GM03348 (cell line): ENCODE measurements around the gene DND1.
"Not testable (repeated sequence)": the region's sequence is repeated elsewhere in the genome, so short reads cannot be mapped to it uniquely, and the experiment has no call there.

Experiments used
- DNase-seq: peaks from one replicate; pipeline ENCODE4 v3.0.0; 2012; ENCODE audit warnings: low spot score

The DND1 gene

DNA sequence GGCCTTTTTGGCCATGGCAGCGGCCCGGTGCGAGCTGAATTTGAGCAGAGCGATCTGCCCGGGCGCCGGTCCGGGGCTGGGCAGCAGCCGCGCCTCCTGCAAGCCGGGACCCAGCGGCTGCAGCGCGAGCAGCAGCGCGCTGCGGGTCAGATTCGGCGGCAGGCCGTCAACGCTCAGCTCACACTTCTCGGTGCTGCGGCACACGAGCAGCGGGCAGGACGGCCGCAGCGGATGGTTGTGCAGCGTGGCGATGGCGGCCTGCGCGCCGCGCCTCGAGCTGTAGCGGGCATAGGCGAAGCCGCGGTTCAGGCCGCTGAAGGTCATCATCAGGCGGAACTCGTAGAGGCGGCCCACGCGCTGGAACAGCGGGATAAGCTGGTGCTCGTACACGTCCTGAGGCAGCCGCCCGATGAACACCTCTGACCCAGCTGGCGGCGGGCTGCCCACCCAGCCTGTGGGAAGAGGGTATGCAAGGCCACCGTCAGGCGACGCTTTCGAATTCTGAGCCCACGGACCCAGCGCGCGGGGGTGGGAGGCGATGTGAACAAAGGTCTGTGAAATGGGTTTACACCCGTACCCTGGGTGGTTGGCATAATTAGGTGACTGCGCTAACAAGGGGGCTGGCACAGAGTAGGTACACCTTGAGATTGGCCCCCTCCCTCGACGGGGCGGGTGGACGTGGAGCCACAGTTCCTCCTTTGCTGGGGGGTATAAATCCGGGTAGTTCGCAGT is 755 bp downstream of the DND1 start:
- no peak for DNase-seq

DNA sequence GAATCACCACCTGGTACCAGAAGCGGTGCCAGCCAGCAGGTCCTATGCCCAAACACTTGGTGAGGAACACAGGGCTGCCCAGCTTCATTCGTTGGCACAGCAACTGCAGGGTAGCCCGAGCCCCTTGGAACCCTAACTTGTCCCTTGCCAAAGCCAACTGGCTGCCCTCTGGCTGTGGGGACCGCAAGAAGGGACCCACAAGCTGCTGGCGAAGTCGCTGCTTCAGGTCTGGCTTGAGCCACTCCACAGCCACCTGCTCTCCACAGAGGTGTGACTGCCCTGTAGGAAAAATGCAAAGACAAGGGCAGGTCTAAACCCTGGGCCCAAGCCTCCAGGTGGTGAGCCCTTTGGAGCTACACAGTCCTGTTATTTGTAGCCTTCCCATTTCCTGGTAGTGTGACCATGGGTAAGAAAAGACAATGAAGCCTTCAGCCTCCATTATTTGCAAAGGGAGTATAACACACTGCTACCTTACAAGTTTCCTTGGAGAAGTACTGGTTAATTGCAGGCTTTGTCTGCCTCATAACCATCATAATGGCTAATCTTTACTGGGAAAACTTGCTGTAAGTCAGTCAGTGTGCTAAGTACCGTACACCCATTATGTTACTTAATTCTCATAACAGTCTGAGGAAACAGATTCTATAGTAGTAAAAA is 1.8 kb downstream of the DND1 start:
- no peak for DNase-seq

DNA sequence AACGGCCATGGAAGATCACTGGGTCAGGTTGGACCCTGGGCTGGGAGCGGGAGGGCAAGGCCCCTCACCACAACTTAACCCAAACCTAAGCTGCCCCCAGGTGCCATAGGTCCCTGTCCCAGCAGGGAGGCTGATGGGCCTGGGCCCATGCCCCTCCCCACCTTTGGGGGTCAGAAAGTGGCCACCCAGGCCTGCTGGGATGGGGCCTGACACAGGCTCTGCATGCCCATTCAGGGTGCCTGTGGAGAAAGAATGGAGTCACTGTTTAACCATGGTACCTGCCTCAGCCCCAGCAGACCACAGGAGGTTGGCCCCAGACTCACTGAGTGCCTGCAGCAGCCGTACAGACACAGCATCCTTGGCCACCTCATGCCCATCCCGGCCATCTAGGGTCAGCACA is 2.3 kb downstream of the DND1 start:
- DNase-seq, result not testable (repeated sequence)

DNA sequence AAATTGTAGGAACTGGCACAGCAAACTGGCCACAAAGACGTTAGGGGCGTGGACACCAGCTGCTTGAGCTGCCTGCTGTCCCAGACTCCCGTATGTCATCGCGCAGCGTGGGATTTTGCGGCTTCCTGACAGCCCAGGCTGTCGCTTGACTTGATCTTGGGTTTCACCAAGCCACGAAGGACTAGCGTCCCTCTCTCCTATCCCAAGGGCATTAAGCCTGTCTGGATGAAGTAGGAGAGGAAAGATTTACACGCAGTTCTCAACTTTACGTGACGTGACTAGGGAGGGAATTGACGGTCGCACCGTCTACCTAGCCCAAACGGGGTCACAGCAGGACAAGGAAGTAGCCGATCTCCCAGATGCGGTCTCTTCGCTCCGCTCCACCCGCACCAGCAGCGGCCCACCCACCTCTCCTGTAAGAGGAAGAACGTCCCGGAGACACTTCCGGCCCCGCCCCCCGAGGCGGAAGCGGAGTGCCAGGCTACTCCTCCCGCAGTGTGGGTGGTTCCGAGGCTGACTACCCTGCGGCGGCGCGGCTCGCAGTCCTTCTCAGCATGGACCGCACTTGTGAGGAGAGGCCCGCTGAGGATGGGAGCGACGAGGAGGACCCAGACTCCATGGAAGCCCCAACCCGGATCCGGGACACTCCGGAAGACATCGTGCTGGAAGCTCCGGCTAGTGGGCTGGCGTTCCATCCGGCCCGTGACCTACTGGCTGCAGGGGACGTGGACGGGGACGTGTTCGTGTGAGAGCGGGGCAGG is 8.8 kb downstream of the DND1 start, which contains the start of gene WDR55:
WDR55 (plus strand) TSS at position 546 of the 761 bp plus-strand sequence; CDS start at position 555, 9 bp downstream.
- peak; percentile 97 for DNase-seq

DNA sequence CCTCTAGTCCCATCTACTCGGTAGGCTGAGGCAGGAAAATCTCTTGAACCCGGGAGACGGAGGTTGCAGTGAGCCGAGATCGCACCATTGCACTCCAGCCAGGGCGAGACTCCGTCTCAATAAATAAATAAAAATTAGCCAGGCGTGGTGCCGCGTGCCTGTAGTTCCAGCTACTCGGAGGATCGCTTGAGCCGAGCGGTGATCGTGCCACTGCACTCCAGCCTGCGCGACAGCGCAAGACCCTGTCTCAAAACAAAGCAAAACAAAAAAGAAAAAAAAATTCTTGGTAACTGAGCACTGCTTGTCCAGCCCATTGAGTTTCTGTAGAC is 9.4 kb downstream of the DND1 start:
- DNase-seq, result no peak

DNA sequence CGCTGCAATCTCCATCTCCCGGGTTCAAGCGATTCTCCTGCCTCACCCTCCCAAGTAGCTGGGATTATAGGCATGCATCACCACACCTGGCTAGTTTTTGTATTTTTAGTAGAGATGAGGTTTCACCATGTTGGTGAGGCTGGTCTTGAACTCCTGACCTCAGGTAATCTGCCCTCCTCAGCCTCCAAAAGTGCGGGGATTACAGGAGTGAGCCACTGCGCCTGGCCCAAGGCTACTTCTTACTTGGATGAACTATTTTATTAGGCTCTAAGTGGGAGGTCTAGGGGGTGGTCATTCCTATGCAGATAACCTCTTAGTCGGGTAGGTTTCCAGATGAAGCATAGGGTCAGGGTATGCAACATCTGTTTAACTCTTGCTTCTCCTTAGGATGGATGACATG is 13.0 kb downstream of the DND1 start:
- DNase-seq, result not testable (repeated sequence)

DNA sequence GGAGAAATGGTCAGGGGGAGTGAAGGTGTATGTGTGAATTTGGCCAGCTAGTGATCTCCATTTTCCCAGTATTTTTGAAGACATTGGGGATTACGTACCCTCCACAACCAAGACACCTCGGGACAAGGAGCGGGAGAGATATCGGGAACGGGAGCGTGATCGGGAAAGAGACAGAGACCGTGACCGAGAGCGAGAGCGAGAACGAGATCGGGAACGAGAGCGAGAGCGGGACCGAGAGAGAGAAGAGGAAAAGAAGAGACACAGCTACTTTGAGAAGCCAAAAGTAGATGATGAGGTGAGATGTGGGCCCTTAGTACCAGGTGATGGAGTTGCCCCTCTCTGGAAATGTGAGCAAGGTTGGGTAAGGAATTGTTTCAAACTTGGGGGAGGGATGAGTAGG is 14.5 kb downstream of the DND1 start:
- no peak for DNase-seq

DNA sequence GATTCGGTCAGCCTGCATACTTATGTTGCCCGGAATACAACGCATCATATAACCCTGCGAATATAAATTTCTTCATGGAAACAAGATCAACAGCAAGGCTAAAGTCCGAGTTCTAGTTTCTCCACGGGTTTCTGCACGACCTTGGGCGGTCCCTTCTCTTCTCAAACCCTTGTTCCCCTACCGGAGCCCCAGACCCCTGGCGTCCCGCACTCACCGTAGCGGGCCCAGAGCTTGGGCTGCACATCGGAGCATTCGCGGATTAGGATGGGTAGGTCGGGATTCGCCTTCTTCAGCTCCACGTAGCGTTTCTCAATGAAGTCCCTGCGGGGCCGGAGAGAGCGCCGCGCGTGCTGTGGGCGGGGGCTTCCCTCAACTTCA is 26.3 kb downstream of the DND1 start:
- DNase-seq, result peak; percentile 20

DNA sequence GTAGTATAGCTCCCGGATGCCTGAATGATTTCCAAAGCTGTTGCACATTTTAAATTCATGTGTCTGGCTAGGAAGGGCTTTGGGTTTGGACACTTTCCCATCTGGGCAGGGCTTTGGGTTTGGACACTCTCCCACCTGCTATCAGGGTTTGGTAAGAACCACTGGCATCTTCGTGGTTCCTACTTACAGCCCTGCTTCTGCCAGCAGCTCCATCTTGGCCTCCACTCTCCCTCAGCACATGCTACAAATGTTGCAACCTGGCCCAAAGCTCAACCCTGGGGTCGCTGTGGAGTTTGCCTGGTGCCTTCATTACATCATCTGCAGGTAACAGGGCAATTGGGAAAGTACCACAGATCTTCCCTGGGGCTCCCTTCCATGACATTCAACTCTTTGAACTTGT is 30.7 kb downstream of the DND1 start:
- DNase-seq, result peak; percentile 50

DNA sequence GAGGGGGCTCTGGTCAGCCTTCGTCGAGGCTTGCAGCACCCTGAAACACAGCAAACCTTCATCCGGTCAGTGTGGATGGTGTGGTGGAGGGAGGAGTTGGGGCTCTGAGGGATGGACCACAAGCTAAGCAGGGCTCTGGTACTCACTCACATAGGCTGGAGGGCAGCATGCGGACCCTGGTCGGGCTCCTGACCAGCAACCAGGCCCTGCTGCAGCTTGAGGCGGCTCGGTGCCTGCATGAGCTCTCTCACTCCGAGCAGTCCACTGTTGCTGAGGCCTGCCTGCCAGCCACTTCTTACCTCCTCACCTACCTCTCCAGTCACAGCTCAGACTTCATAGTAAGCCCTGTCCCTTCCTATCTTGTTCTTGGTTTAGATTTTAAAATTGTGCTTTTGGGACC is 31.7 kb downstream of the DND1 start:
- no peak for DNase-seq

DNA sequence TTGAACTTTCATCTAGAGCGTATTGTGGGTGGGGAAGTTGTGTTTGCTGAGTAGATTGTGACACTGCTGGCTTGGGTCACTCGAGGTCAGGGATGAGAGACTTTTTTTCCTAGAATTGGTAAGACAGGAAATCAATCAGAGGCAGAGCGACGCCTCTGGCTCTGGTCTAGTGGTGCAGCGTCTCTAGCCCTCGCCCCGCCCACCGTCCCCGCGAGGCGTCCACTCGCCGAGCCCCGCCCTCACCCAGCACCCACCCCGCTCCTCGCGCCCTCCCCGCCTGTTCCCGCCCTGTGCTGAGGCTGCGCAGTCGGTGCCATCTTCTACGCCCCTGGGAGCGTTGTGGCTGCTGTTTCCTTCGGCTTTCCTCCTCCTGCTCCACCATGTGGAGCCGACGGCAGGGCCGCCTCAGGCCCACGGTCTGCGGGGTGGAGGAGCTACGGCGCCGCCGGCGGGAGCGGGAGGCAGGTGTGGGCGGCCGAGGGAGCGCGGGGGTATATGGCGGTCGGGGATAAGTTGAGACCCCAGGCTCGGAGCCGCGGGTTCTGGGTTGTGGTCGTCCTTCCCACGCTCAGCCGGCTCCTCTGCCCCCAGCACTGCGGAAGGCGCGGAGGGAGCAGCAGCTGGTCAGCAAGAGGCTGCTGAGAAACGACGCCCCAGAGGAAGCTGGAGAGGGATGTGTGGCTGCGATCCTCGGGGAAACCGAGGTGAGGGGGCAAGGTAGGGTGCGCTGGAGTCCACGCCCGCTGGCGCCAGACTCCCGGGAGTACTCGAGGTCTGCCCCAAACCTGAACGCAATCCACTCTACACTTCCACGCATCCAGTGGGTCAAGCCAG is 34.0 kb downstream of the DND1 start, which contains the start of gene TMCO6:
TMCO6 (plus strand) TSS at position 304 of the 834 bp plus-strand sequence; CDS start at position 381, 77 bp downstream.
- DNase-seq, result peak; percentile 100

DNA sequence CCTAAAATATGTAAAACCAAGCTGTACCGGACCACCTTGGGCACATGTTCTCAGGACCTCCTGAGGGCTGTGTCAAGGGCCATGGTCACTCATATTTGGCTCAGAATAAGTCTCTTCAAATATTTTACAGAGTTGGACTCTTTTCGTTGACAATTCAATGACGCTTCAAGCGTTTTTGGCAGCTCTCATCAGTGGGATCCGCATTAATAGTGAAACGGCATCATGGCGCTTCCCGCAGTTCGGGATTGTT is 34.6 kb downstream of the DND1 start:
- not testable (repeated sequence) for DNase-seq

DNA sequence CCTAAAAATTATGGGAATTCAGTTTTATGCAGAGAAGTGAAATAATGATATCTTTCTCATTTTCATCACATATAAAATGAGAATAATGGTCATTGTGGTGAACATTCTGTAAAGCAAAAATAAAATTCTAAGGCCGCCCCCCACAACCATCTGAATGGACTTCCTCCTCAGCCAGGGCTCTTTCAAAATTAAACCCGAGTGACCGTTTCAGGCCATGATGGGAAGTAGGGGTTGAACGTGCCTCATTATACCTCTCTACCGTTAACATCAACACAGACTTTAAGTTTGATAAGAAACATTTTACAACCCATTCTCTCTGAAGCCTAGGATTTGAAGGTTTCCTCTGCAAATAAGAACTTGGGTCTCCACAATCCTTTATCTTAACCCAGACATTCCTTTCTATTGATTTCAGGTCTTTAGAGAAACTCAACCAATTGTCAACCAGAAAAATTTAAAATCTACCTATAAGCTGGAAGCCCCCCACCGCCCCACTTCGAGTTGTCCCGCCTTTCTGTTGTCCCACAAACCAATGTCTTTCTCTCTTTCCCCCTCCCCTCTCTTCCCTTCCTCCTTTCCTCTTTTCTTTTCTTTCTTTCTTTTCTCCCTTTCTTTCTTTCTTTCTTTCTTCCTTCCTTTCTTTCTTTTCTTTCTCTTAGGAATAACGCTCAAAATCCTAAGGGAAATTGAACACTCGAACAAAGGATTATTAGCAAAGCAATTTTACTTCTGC is 35.8 kb downstream of the DND1 start:
- no peak for DNase-seq

DNA sequence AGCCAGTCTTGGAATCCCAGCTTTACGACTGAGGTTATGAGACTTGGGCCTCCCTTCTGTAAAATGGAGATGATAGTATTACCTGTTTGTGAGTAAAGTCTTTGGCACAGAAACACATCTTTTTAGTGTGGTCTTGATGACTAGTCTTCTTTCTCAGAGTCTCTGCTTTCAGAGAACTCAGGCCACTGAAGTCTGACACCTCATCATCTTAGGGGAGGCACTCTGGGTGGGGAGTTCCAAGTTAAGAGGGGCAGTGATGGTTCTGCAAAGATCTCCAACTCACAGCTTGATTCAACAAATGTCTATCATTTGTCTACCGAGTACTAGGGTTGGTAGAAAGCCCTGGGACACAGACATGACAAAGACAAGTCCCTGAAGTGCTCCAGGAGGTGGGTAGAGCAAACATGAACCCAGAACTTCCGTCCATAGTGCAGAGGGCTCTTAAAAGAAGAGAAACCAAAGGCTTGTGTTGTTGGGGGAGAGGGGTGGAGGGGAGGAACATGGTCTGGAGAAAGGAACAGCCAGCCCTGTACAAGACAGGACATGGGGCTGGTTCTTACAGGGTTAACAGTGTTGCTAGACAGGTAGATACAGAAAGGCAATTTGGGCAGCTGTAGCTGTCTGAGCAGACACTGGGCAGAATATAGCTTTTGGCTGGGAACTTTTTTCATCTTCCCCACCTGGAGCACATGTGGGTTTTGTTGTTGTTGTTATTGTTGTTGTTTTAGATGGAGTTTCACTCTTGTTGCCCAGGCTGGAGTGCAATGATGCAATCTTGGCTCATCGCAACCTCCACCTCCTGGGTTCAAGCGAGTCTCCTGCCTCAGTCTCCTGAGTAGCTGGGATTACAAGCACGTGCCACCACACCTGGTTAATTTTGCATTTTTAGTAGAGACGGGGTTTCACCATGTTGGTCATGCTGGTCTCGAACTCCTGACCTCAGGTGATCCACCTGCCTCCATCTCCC is 37.8 kb downstream of the DND1 start:
- no peak for DNase-seq

DNA sequence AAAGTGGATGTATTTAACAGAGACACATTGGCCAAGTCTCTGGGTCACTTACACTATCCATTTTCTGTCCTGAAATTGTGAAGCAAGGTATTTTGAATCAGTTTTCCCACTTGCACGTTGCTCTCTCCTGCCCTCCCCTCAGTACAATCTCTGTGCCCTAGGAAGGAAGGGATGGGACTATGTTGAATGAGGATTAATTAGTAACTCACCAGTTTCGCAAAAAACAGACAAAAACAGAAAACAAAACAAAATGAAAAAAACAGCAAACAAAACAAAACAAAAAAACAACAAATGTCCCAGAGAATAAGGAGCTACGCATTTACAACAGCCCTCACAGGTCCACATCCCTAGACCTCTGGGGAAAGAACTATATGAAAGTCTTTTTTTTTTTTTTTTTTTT is 39.3 kb downstream of the DND1 start:
- DNase-seq, result no peak

DNA sequence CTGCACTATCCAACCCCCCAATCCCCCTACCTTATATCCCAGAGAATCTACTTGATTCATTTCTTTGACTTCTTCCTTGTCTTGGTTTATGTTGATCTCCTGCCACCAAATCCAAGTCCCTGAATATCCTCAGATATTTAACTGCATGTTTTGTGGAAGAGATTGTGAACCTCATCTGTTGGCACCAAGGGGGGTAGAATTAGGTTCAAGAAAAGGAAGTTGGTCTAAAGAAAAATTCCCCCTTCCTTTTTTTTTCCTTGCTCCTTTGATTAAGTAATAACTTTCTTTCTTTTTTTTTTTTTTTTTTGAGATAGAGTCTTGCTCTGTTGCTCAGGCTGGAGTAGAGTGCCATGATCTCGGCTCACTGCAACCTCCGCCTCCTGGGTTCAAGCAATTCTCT is 39.9 kb downstream of the DND1 start:
- DNase-seq, result no peak

DNA sequence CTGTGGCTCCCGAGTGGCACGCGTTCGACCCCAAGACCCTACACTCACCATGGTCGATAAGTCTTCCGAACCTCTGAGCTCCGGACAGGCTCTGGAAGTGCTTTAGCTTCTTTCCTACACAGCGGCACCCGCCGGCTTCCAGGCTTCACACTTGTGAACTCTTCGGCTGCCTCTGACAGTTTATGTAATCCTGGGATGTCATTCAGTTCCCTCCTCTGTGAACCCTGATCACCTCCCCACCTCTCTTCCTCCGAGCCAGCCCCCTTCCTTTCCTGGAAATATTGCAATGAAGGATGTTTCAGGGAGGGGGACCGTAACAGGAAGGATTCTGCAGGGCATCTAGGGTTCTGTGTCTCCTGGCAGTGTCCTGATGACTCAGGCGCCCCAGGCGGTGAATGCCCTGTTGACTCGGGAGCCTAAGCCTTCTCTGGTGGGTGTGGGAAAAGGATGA is 40.3 kb downstream of the DND1 start, which contains the start of gene CD14:
CD14 (minus strand) TSS at position 155 of the 451 bp plus-strand sequence; CDS start at position 51, 104 bp downstream.
- peak; percentile 48 for DNase-seq

DNA sequence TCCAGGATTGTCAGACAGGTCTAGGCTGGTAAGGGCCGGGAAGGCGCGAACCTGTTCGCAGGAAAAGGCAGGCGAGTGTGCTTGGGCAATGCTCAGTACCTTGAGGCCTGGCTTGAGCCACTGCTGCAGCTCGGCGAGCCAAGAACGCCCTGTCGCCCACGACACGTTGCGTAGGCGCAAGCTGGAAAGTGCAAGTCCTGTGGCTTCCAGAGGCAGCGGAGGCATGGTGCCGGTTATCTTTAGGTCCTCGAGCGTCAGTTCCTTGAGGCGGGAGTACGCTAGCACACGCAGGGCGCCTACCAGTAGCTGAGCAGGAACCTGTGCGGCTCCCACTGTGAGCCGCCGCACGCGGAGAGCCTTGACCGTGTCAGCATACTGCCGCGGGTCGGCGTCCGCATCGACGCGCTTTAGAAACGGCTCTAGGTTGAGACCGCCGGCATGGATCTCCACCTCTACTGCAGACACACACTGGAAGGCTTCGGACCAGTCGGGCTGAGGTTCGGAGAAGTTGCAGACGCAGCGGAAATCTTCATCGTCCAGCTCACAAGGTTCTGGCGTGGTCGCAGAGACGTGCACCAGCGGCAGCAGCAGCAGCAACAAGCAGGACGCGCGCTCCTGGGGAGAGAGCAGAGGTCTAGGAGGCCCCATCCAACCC is 40.9 kb downstream of the DND1 start:
- DNase-seq, result peak; percentile 51

DNA sequence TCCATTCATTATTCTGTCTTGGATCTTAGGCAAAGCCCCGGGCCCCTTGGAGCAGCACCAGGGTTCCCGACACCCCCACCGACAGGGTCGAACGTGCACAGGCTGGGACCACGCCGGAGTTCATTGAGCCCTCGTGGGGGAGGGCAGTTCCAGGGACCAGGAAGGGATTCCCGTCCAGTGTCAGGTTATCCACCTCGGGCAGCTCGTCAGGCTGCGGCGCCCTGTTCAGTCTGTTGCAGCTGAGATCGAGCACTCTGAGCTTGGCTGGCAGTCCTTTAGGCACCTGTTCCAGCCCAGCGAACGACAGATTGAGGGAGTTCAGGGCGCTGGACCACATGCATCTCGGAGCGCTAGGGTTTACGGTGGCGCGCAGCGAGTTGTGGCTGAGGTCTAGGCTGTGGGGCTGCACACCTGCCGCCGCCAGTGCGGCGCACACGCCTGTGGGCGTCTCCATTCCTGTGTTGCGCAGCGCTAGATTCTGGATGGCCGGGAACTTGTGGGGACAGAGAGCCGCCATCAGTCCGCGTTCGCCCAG is 41.5 kb downstream of the DND1 start:
- DNase-seq, result no peak

DNA sequence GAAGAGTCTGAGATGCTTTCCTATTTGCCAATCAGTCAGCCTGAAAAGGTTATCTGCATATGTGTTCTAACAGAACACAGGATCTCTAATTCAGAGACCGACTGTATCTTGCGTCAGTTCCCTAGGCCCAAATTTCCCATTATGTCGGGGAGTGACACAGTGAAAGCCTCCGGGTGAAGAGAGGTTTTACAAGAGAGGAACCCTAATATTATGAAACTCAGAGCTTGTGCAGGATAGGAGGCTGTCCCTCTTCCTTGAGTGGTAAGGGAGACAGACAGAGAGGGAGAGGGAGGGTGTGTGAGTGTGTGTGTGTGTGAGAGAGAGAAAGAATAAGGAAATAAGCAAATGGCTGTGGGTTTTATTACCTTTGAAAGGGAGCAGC is 42.3 kb downstream of the DND1 start:
- DNase-seq, result no peak
